HEK293 (cell line): ENCODE results near the gene SPINK6.

ENCODE experiments used
- CTCF ChIP-seq: fragments of 450-650 bp; formaldehyde crosslinking; IDR thresholded peaks from 2 replicates; pipeline ENCODE4 v1.5.1; 2016; ENCODE audit warnings: missing biosample characterization, missing genetic modification characterization
- RBAK ChIP-seq: fragments of 450-650 bp; formaldehyde crosslinking; IDR thresholded peaks from 2 replicates; pipeline ENCODE4 v1.5.1; 2016; ENCODE audit warnings: missing biosample characterization, missing genetic modification characterization
- SETDB1 ChIP-seq: IDR thresholded peaks from one replicate; pipeline ENCODE4 v1.6.1; 2017; ENCODE audit warnings: mild to moderate bottlenecking, low read length, moderate library complexity, mixed read lengths; ENCODE audit not compliant: insufficient read length
- ZNF133 ChIP-seq: fragments of 450-650 bp; formaldehyde crosslinking; IDR thresholded peaks from 2 replicates; pipeline ENCODE4 v1.5.1; 2016; ENCODE audit warnings: missing biosample characterization, missing genetic modification characterization
- ZNF175 ChIP-seq: fragments of 450-650 bp; formaldehyde crosslinking; IDR thresholded peaks from 2 replicates; pipeline ENCODE4 v1.5.1; 2016; ENCODE audit warnings: missing biosample characterization, missing genetic modification characterization
- ZNF24 ChIP-seq: fragments of 450-650 bp; formaldehyde crosslinking; IDR thresholded peaks from 2 replicates; pipeline ENCODE4 v1.5.1; 2016; ENCODE audit warnings: missing biosample characterization, missing genetic modification characterization
- ZNF292 ChIP-seq: fragments of 450-650 bp; formaldehyde crosslinking; IDR thresholded peaks from 2 replicates; pipeline ENCODE4 v1.5.1; 2016; ENCODE audit warnings: low read depth, missing biosample characterization, missing genetic modification characterization, borderline replicate concordance
- ZNF433 ChIP-seq: fragments of 450-650 bp; formaldehyde crosslinking; IDR thresholded peaks from 2 replicates; pipeline ENCODE4 v1.5.1; 2016; ENCODE audit warnings: missing biosample characterization, missing genetic modification characterization, low read depth
- ZNF571 ChIP-seq: fragments of 450-650 bp; formaldehyde crosslinking; IDR thresholded peaks from 2 replicates; pipeline ENCODE4 v1.5.0; 2017; ENCODE audit warnings: missing biosample characterization, missing genetic modification characterization

GRCh38 chr5:148168246-148168645 is 34.6 kb upstream of the SPINK6 start, which contains the start of gene SPINK14:
- TF ChIP-seq ZNF571 (tag by site-specific recombination) = no peak
- no peak for TF ChIP-seq ZNF24 (tag by site-specific recombination)
- no peak for TF ChIP-seq ZNF433 (tag by site-specific recombination)
- no peak for TF ChIP-seq ZNF133 (tag by site-specific recombination)
- TF ChIP-seq RBAK (tag by site-specific recombination) = no peak
- TF ChIP-seq ZNF292 (tag by site-specific recombination) = no peak
- TF ChIP-seq CTCF (tag by site-specific recombination) = no peak
- TF ChIP-seq ZNF175 (tag by site-specific recombination) = no peak
- TF ChIP-seq SETDB1 = no peak
